ENCODE data around the gene SELENOF. TPM values are rescaled to one million over a fixed set of nuclear protein-coding genes. Genes with fewer than 3 reads are reported as not detected.
"Not testable (repeated sequence)": the region's sequence is repeated elsewhere in the genome, so short reads cannot be mapped to it uniquely, and the experiment has no call there.

The SELENOF gene
- total RNA-seq, 2 donors from 2014 or later = 135 to 153 TPM

GRCh38 chr1:86912281-86912900, 1.5 kb downstream of the SELENOF start:
- no peaks in the 10 kb centered on the region for H3K9me3 ChIP-seq (ENCODE audit: control insufficient read depth, low read length, poor library complexity, severe bottlenecking)
- H3K4me3 Mint-ChIP-seq = no peak overlapping the region
- H3K27me3 Mint-ChIP-seq = no peaks in the 10 kb centered on the region
- H3K36me3 Mint-ChIP-seq (ENCODE audit: low read depth) = peaks cover 17% of the 10 kb centered on the region
- no peak overlapping the region for H3K27ac Mint-ChIP-seq
- no peak for DNase-seq
- H3K4me1 Mint-ChIP-seq = peaks cover 47% of the 10 kb centered on the region
- ATAC-seq = no peak

GRCh38 chr1:86906419-86906818, 7.5 kb downstream of the SELENOF start:
- no peak for ATAC-seq
- H3K36me3 Mint-ChIP-seq (ENCODE audit: low read depth) = peaks cover 17% of the 10 kb centered on the region
- H3K27ac Mint-ChIP-seq = no peak overlapping the region
- peaks cover 30% of the 10 kb centered on the region for H3K4me1 Mint-ChIP-seq
- H3K4me3 Mint-ChIP-seq = no peak overlapping the region
- no peaks in the 10 kb centered on the region for H3K9me3 ChIP-seq (ENCODE audit: control insufficient read depth, low read length, poor library complexity, severe bottlenecking)
- no peaks in the 10 kb centered on the region for H3K27me3 Mint-ChIP-seq
- DNase-seq = no peak

- Mint-ChIP-seq H3K4me1 (peaks cover 25% of the 10 kb centered on the region), H3K27ac (no peak overlapping the region), H3K36me3 (ENCODE audit: low read depth) (peaks cover 15% of the 10 kb centered on the region), H3K4me3 (no peak overlapping the region), H3K27me3 (no peaks in the 10 kb centered on the region)
- ATAC-seq = no peak
- DNase-seq = no peak
- no peaks in the 10 kb centered on the region for H3K9me3 ChIP-seq (ENCODE audit: control insufficient read depth, low read length, poor library complexity, severe bottlenecking)
Measured at GRCh38 chr1:86905875-86906274, 8.1 kb downstream of the SELENOF start.

- not testable (repeated sequence) for H3K9me3 ChIP-seq (ENCODE audit: control insufficient read depth, low read length, poor library complexity, severe bottlenecking); ATAC-seq; H3K27ac Mint-ChIP-seq; H3K4me3 Mint-ChIP-seq; H3K36me3 Mint-ChIP-seq (ENCODE audit: low read depth); H3K27me3 Mint-ChIP-seq; DNase-seq
- H3K4me1 Mint-ChIP-seq = peaks cover 13% of the 10 kb centered on the region
Measured at GRCh38 chr1:86899401-86899800, 14.5 kb downstream of the SELENOF start.

GRCh38 chr1:86888327-86888726, 25.6 kb downstream of the SELENOF start:
- DNase-seq (no peak), ATAC-seq (no peak)
- Mint-ChIP-seq H3K27ac (no peak overlapping the region), H3K4me1 (peaks cover 12% of the 10 kb centered on the region), H3K4me3 (no peak overlapping the region), H3K36me3 (ENCODE audit: low read depth) (peaks cover 2% of the 10 kb centered on the region), H3K27me3 (no peaks in the 10 kb centered on the region)
- no peaks in the 10 kb centered on the region for H3K9me3 ChIP-seq (ENCODE audit: control insufficient read depth, low read length, poor library complexity, severe bottlenecking)

- DNase-seq = no peak
- peaks cover 15% of the 10 kb centered on the region for H3K4me1 Mint-ChIP-seq
Measured at GRCh38 chr1:86887479-86888162, 26.3 kb downstream of the SELENOF start.

GRCh38 chr1:86875722-86876121, 38.2 kb downstream of the SELENOF start:
- DNase-seq = no peak
- Mint-ChIP-seq H3K4me1 (peaks cover 8% of the 10 kb centered on the region), H3K27ac (no peak overlapping the region), H3K27me3 (no peaks in the 10 kb centered on the region), H3K36me3 (ENCODE audit: low read depth) (peaks cover 5% of the 10 kb centered on the region), H3K4me3 (no peak overlapping the region)
- ATAC-seq = no peak
- H3K9me3 ChIP-seq (ENCODE audit: control insufficient read depth, low read length, poor library complexity, severe bottlenecking) = no peaks in the 10 kb centered on the region

More at GRCh38 chr1:86887479-86888162, 26.3 kb downstream of the SELENOF start:
- H3K4me3 Mint-ChIP-seq = no peak overlapping the region
- no peaks in the 10 kb centered on the region for H3K27me3 Mint-ChIP-seq
- no peak for ATAC-seq
- peak overlapping the region; percentile 21 for H3K27ac Mint-ChIP-seq
- peaks cover 2% of the 10 kb centered on the region for H3K36me3 Mint-ChIP-seq (ENCODE audit: low read depth)
- H3K9me3 ChIP-seq (ENCODE audit: control insufficient read depth, low read length, poor library complexity, severe bottlenecking) = no peaks in the 10 kb centered on the region

- no peaks in the 10 kb centered on the region for H3K9me3 ChIP-seq (ENCODE audit: control insufficient read depth, low read length, poor library complexity, severe bottlenecking)
- Mint-ChIP-seq H3K36me3 (ENCODE audit: low read depth) (peaks cover 5% of the 10 kb centered on the region), H3K27ac (no peak overlapping the region), H3K27me3 (no peaks in the 10 kb centered on the region), H3K4me1 (peaks cover 9% of the 10 kb centered on the region), H3K4me3 (no peak overlapping the region)
- ATAC-seq = no peak
- no peak for DNase-seq
Measured at GRCh38 chr1:86872086-86872485, 41.8 kb downstream of the SELENOF start.

GRCh38 chr1:86871001-86871400, 42.9 kb downstream of the SELENOF start:
- ATAC-seq = no peak
- H3K27ac Mint-ChIP-seq = no peak overlapping the region

GRCh38 chr1:86868477-86868876, 45.4 kb downstream of the SELENOF start:
- ATAC-seq (no peak), DNase-seq (no peak)
- no peak overlapping the region for H3K4me3 Mint-ChIP-seq
- no peaks in the 10 kb centered on the region for H3K27me3 Mint-ChIP-seq
- H3K9me3 ChIP-seq (ENCODE audit: control insufficient read depth, low read length, poor library complexity, severe bottlenecking) = no peaks in the 10 kb centered on the region
- peak overlapping the region; percentile 74 for H3K27ac Mint-ChIP-seq
- H3K4me1 Mint-ChIP-seq = peaks cover 8% of the 10 kb centered on the region
- H3K36me3 Mint-ChIP-seq (ENCODE audit: low read depth) = no peaks in the 10 kb centered on the region

More at GRCh38 chr1:86871001-86871400, 42.9 kb downstream of the SELENOF start:
- Mint-ChIP-seq H3K36me3 (ENCODE audit: low read depth) (peaks cover under 1% of the 10 kb centered on the region), H3K4me3 (no peak overlapping the region), H3K27me3 (no peaks in the 10 kb centered on the region), H3K4me1 (peaks cover 9% of the 10 kb centered on the region)
- H3K9me3 ChIP-seq (ENCODE audit: control insufficient read depth, low read length, poor library complexity, severe bottlenecking) = no peaks in the 10 kb centered on the region
- no peak for DNase-seq

- H3K27ac Mint-ChIP-seq = peak overlapping the region; percentile 57
- not testable (repeated sequence) for H3K4me1 Mint-ChIP-seq; H3K4me3 Mint-ChIP-seq; H3K27me3 Mint-ChIP-seq; DNase-seq; H3K9me3 ChIP-seq (ENCODE audit: control insufficient read depth, low read length, poor library complexity, severe bottlenecking); ATAC-seq; H3K36me3 Mint-ChIP-seq (ENCODE audit: low read depth)
Measured at GRCh38 chr1:86867278-86867677, 46.6 kb downstream of the SELENOF start.

- H3K36me3 Mint-ChIP-seq (ENCODE audit: low read depth) = no peaks in the 10 kb centered on the region
- H3K9me3 ChIP-seq (ENCODE audit: control insufficient read depth, low read length, poor library complexity, severe bottlenecking) = no peaks in the 10 kb centered on the region
- no peak for DNase-seq
- no peaks in the 10 kb centered on the region for H3K27me3 Mint-ChIP-seq
- H3K27ac Mint-ChIP-seq = no peak overlapping the region
- ATAC-seq = no peak
- H3K4me1 Mint-ChIP-seq = peaks cover 8% of the 10 kb centered on the region
- H3K4me3 Mint-ChIP-seq = no peak overlapping the region
Measured at GRCh38 chr1:86866665-86867064, 47.3 kb downstream of the SELENOF start.

GRCh38 chr1:86865973-86866637, 47.8 kb downstream of the SELENOF start:
- Mint-ChIP-seq H3K36me3 (ENCODE audit: low read depth) (no peaks in the 10 kb centered on the region), H3K27me3 (no peaks in the 10 kb centered on the region), H3K4me3 (no peak overlapping the region), H3K4me1 (peaks cover 8% of the 10 kb centered on the region), H3K27ac (no peak overlapping the region)
- no peaks in the 10 kb centered on the region for H3K9me3 ChIP-seq (ENCODE audit: control insufficient read depth, low read length, poor library complexity, severe bottlenecking)
- DNase-seq (no peak), ATAC-seq (no peak)

Data from T-helper 17 cell (primary cell).